SK-N-SH (cell line): ENCODE results near the gene PRSS38.

Experiments
- EP300 ChIP-seq, 2 experiments: IDR thresholded peaks; 2 replicates each; pipeline versions ENCODE4 v1.4.0 to v1.6.1; 2012; ENCODE audit warnings: borderline replicate concordance in 1 of 2, low read depth in 1 of 2, low read length in 1 of 2
- FOXM1 ChIP-seq: IDR thresholded peaks from 2 replicates; pipeline ENCODE4 v1.4.0; 2012; ENCODE audit warnings: low read depth, mild to moderate bottlenecking
- NRF1 ChIP-seq: IDR thresholded peaks from 2 replicates; pipeline ENCODE4 v1.6.1; 2012; ENCODE audit warnings: low read depth, mild to moderate bottlenecking, low read length
- POLR2AphosphoS5 ChIP-seq: IDR thresholded peaks from 2 replicates; pipeline ENCODE4 v1.6.1; 2012; ENCODE audit warnings: low read depth, low read length
- RAD21 ChIP-seq: IDR thresholded peaks from 2 replicates; pipeline ENCODE4 v1.6.1; 2012; ENCODE audit warnings: mild to moderate bottlenecking, low read length
- SMC3 ChIP-seq: IDR thresholded peaks from 2 replicates; pipeline ENCODE4 v1.6.1; 2012; ENCODE audit warnings: low read depth, low read length, improper control_type of control experiment
- TF ChIP-seq, protein P1 (sequence below): fragments of 200-600 bp; sonication (generic); IDR thresholded peaks from 2 replicates; pipeline ENCODE4 v1.6.1; 2017; ENCODE audit warnings: antibody characterized with exemption, mild to moderate bottlenecking, moderate library complexity
- TF ChIP-seq, protein P2 (sequence below): IDR thresholded peaks from 2 replicates; pipeline ENCODE4 v1.4.0; 2012; ENCODE audit warnings: low read depth, borderline replicate concordance
- TF ChIP-seq, protein P3 (sequence below): IDR thresholded peaks from 2 replicates; pipeline ENCODE4 v1.4.0; 2012; ENCODE audit warnings: low read depth, borderline replicate concordance

DNA sequence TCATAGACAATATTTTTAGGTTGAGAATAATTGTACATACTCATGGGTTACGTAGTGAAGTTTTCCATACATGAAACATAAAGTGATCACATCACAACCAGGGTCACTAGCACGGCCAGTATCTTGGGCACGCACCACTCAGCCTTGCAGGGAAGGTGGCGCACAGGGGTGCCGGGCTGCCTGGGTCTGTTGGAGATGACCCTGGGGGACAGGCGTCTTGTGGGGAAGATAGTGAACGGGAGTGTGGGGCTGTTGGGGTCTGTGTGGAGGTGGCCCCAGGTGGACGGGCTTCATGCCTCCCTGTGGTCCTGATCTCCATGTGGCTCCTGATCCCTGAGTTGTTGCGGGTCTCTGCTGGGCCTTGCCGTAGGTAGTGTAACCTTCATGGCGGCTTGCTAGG, 38.3 kb upstream of the PRSS38 start:
- TF ChIP-seq NRF1 (no peak), RAD21 (no peak), SMC3 (no peak), EP300 (IDR thresholded peaks at IDR 0.05; ENCODE audit: borderline replicate concordance in 1 of 2, low read depth in 1 of 2, low read length in 1 of 2) (no peak), POLR2AphosphoS5 (no peak), FOXM1 (no peak)
- TF ChIP-seq, protein P1, sequence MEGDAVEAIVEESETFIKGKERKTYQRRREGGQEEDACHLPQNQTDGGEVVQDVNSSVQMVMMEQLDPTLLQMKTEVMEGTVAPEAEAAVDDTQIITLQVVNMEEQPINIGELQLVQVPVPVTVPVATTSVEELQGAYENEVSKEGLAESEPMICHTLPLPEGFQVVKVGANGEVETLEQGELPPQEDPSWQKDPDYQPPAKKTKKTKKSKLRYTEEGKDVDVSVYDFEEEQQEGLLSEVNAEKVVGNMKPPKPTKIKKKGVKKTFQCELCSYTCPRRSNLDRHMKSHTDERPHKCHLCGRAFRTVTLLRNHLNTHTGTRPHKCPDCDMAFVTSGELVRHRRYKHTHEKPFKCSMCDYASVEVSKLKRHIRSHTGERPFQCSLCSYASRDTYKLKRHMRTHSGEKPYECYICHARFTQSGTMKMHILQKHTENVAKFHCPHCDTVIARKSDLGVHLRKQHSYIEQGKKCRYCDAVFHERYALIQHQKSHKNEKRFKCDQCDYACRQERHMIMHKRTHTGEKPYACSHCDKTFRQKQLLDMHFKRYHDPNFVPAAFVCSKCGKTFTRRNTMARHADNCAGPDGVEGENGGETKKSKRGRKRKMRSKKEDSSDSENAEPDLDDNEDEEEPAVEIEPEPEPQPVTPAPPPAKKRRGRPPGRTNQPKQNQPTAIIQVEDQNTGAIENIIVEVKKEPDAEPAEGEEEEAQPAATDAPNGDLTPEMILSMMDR: no peak
- TF ChIP-seq, protein P2, sequence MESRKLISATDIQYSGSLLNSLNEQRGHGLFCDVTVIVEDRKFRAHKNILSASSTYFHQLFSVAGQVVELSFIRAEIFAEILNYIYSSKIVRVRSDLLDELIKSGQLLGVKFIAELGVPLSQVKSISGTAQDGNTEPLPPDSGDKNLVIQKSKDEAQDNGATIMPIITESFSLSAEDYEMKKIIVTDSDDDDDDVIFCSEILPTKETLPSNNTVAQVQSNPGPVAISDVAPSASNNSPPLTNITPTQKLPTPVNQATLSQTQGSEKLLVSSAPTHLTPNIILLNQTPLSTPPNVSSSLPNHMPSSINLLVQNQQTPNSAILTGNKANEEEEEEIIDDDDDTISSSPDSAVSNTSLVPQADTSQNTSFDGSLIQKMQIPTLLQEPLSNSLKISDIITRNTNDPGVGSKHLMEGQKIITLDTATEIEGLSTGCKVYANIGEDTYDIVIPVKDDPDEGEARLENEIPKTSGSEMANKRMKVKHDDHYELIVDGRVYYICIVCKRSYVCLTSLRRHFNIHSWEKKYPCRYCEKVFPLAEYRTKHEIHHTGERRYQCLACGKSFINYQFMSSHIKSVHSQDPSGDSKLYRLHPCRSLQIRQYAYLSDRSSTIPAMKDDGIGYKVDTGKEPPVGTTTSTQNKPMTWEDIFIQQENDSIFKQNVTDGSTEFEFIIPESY: no peak
- TF ChIP-seq, protein P3, sequence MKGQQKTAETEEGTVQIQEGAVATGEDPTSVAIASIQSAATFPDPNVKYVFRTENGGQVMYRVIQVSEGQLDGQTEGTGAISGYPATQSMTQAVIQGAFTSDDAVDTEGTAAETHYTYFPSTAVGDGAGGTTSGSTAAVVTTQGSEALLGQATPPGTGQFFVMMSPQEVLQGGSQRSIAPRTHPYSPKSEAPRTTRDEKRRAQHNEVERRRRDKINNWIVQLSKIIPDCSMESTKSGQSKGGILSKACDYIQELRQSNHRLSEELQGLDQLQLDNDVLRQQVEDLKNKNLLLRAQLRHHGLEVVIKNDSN: no peak
